Right atrium auricular region (tissue), 2 donors: Measurements from ENCODE around the gene BCL2L1. TPM values are rescaled to one million over a fixed set of nuclear protein-coding genes. Genes with fewer than 3 reads are reported as not detected.

ENCODE experiments used
- DNase-seq: peaks from one replicate; pipeline ENCODE4 v3.0.0-alpha.2; 2019; ENCODE audit warnings: low spot score
- H3K27ac ChIP-seq, 2 donors: fragments of 200-600 bp; sonication (generic); 1 replicate in 1 of 2; 2 replicates in 1 of 2; pipeline ENCODE4 v1.5.1; 2016 to 2019
- H3K27me3 ChIP-seq, 2 donors: fragments of 200-600 bp; sonication (generic); one replicate each; pipeline versions ENCODE4 v1.5.1 to v1.6.0; 2017 to 2019
- H3K36me3 ChIP-seq: fragments of 200-600 bp; sonication (generic); one replicate; pipeline ENCODE4 v1.5.1; 2016
- H3K4me1 ChIP-seq, 2 donors: fragments of 200-600 bp; sonication (generic); one replicate each; pipeline versions ENCODE4 v1.5.1 to v1.6.0; 2017 to 2019
- H3K4me3 ChIP-seq, 2 donors: fragments of 200-600 bp; sonication (generic); 1 replicate in 1 of 2; 2 replicates in 1 of 2; pipeline ENCODE4 v1.5.1; 2017 to 2019; ENCODE audit warnings: mild to moderate bottlenecking in 1 of 2, moderate library complexity in 1 of 2
- H3K9me3 ChIP-seq, 2 donors: fragments of 200-600 bp; sonication (generic); one replicate each; pipeline ENCODE4 v1.5.1; 2019
- CTCF ChIP-seq, 2 donors: fragments of 200-600 bp; sonication (generic); IDR thresholded peaks; one replicate each; pipeline ENCODE4 v1.5.1; 2019; ENCODE audit warnings: antibody characterized with exemption in 2 of 2
- total RNA-seq, 2 donors: library from RNA; depleted of rRNA; stranded (reverse); fragments of >200 nt; gene quantifications; one replicate each; pipeline ENCODE4 v1.1.0, GENCODE V29; 2016

The BCL2L1 gene
- total RNA-seq, 2 donors from 2014 or later = 84.2 to 93.5 TPM

- H3K36me3 ChIP-seq = peaks cover 43% of the 10 kb centered on the region
These were observed 9.9 kb downstream of the BCL2L1 start for GRCh38 chr20:31712564-31713311.

GRCh38 chr20:31712112-31712553, 10.5 kb downstream of the BCL2L1 start:
- DNase-seq = peak; percentile 84
- no peaks in the 10 kb centered on the region for H3K9me3 ChIP-seq
- H3K4me1 ChIP-seq = peaks cover 5 to 95% of the 10 kb centered on the region in 2 donors
- H3K27me3 ChIP-seq = no peaks in the 10 kb centered on the region
- no peak overlapping the region for H3K4me3 ChIP-seq
- peak overlapping the region; percentile 96 to 98 for H3K27ac ChIP-seq
- TF ChIP-seq CTCF (IDR thresholded peaks at IDR 0.05) = no peak
- H3K36me3 ChIP-seq = peaks cover 49% of the 10 kb centered on the region

More at GRCh38 chr20:31712564-31713311, 9.9 kb downstream of the BCL2L1 start:
- H3K4me3 ChIP-seq = peak overlapping the region in 1 of 2 donors; percentile 22
- peaks cover 5 to 98% of the 10 kb centered on the region in 2 donors for H3K4me1 ChIP-seq
- TF ChIP-seq CTCF (IDR thresholded peaks at IDR 0.05) = no peak
- H3K27me3 ChIP-seq = no peaks in the 10 kb centered on the region
- H3K27ac ChIP-seq = peak overlapping the region; percentile 96 to 98
- peak; percentile 97 for DNase-seq
- no peaks in the 10 kb centered on the region for H3K9me3 ChIP-seq

- Histone ChIP-seq H3K27ac (peak overlapping the region; percentile 96 to 98), H3K27me3 (no peaks in the 10 kb centered on the region), H3K4me1 (peaks cover 5 to 95% of the 10 kb centered on the region in 2 donors), H3K9me3 (no peaks in the 10 kb centered on the region), H3K36me3 (peaks cover 54% of the 10 kb centered on the region), H3K4me3 (no peak overlapping the region)
- TF ChIP-seq CTCF (IDR thresholded peaks at IDR 0.05) = no peak
- DNase-seq = no peak
These were observed 11.2 kb downstream of the BCL2L1 start for GRCh38 chr20:31711179-31712111.

- Histone ChIP-seq H3K27me3 (no peaks in the 10 kb centered on the region), H3K4me1 (peaks cover 5 to 95% of the 10 kb centered on the region in 2 donors), H3K36me3 (peaks cover 55% of the 10 kb centered on the region), H3K4me3 (no peak overlapping the region), H3K27ac (peak overlapping the region; percentile 96 to 98), H3K9me3 (no peaks in the 10 kb centered on the region)
- no peak for TF ChIP-seq CTCF (IDR thresholded peaks at IDR 0.05)
- no peak for DNase-seq
These were observed 12.1 kb downstream of the BCL2L1 start for GRCh38 chr20:31710423-31711108.

GRCh38 chr20:31709939-31710338, 12.7 kb downstream of the BCL2L1 start:
- H3K27me3 ChIP-seq = no peaks in the 10 kb centered on the region
- no peak overlapping the region for H3K4me3 ChIP-seq
- no peak for DNase-seq
- peak overlapping the region; percentile 96 to 98 for H3K27ac ChIP-seq
- H3K36me3 ChIP-seq = peaks cover 55% of the 10 kb centered on the region
- TF ChIP-seq CTCF (IDR thresholded peaks at IDR 0.05) = no peak
- no peaks in the 10 kb centered on the region for H3K9me3 ChIP-seq
- H3K4me1 ChIP-seq = peaks cover 5 to 95% of the 10 kb centered on the region in 2 donors
